GM23248 (cell line): ENCODE measurements around the gene STUM.

ENCODE experiments used
- EZH2 ChIP-seq: fragments of 200-600 bp; sonication (generic); IDR thresholded peaks from 2 replicates; pipeline ENCODE4 v1.6.1; 2018; ENCODE audit warnings: antibody characterized with exemption, mild to moderate bottlenecking; ENCODE audit not compliant: insufficient read depth, poor library complexity, severe bottlenecking
- EZH2phosphoT487 ChIP-seq: fragments of 200-600 bp; sonication (generic); IDR thresholded peaks from 2 replicates; pipeline ENCODE4 v1.6.1; 2018; ENCODE audit warnings: antibody characterized with exemption, moderate library complexity, mild to moderate bottlenecking, low read depth; ENCODE audit not compliant: insufficient read depth

DNA sequence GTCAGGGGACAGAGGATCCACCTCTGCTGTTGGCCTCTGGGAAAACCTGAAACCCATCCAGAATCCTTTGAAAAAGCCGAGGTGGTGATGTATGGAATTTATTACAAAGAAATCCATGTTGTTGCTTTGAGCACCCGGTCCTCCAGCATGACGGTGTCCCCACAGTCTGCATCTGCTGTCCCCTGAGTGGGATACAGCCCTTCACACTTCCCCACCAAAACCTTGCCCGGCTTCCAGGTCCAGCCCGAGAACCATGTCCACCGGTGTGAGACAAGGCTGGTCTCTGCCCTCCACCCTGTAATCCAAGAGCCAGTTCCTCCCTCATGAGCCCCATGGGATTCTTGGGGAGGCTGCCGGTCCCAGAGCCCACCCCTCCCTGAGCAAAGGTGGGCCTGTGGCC, 70.5 kb downstream of the STUM start:
- TF ChIP-seq EZH2 (no peak), EZH2phosphoT487 (no peak)
